Measurements from ENCODE around the gene MGAT1.
"Not testable (repeated sequence)": the region's sequence is repeated elsewhere in the genome, so short reads cannot be mapped to it uniquely, and the experiment has no call there.

The MGAT1 gene

GRCh38 chr5:180803181-180804128 lies 849 bp upstream of the MGAT1 start:
- DNase-seq = peak; percentile 95

GRCh38 chr5:180801596-180802324 lies 846 bp downstream of the MGAT1 start:
- DNase-seq = no peak

- peak; percentile 44 for DNase-seq
Measured at GRCh38 chr5:180799902-180800801, 2.5 kb downstream of the MGAT1 start.

GRCh38 chr5:180799194-180799593 lies 3.4 kb downstream of the MGAT1 start:
- DNase-seq = no peak

- no peak for DNase-seq
Measured at GRCh38 chr5:180798193-180798592, 4.4 kb downstream of the MGAT1 start.

GRCh38 chr5:180797256-180798192 lies 5.1 kb downstream of the MGAT1 start:
- DNase-seq = no peak

- no peak for DNase-seq
Measured at GRCh38 chr5:180795771-180796313, 6.8 kb downstream of the MGAT1 start.

DNA sequence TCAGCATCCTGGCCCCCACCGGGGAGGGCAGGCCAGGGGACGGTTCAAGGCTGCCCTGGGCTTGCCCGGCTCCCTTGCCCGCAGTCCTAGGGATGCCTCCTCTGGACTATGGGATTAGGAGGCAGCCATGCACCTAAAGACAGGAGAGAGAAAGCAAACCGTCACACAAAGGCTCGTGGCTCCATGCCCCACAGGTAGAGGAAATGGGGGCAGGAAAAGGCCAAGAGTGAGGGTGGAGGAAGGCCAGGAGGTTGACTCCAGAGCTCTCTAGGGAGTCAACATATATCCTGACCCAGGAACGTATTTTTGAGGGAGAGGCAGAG lies 9.7 kb downstream of the MGAT1 start:
- DNase-seq = no peak

DNA sequence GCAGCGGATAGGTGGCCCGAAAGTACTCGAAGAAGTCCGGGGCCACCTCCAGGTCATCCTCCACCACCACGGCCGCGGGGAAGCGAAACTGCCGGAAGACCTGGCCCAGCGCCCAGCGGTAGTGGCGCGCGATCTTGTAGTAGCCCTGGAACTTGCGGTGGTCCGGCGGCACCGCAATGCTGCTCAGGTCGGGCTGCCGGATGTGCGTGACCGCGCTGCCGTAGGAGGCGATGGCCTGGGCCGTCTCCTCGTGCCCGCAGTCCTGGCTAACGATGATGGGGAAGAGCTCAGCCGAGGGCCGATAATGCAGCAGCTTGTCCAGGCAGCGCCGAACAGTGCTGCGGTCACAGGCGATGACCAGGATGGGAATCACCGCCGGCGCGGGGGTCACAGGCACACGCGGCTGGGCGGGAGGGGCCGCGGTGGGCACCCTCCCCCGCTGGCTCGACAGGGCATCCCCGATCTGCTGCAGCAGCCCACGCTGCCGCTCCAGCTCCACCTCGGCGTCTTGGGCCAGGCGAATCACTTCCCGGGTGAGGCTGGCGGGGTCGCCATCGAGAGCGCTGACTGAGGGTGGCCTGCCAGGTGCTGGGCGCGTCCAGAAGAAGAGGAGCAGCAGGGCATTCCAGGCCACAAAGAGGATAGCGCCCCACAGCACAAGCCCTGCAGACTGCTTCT lies 10.2 kb downstream of the MGAT1 start:
- DNase-seq = no peak

- no peak for DNase-seq
Measured at GRCh38 chr5:180791611-180792213, 10.9 kb downstream of the MGAT1 start.

- no peak for DNase-seq
Measured at GRCh38 chr5:180790524-180790923, 12.1 kb downstream of the MGAT1 start.

DNA sequence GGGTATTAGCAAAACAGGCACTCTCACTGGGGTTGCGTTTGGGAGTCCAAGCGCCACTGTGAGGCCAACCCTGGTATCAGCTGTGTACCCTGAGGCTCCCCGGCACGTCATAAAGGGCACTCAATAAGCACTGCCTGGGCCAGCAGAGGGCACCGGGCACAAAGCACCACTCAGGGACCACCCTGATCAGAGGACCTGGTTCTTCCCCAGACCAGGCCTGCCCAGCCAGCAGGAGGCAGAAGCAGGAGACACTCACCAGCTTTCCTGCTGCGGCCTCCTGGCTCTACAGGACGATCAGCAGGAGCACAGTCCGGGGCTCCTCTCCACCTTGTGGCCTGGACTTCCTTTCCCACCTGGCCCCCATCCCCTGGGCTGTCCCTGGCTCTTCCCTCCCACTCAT lies 12.6 kb downstream of the MGAT1 start:
- no peak for DNase-seq

- not testable (repeated sequence) for DNase-seq
Measured at GRCh38 chr5:180788651-180789410, 13.8 kb downstream of the MGAT1 start.

GRCh38 chr5:180787711-180788431 lies 14.7 kb downstream of the MGAT1 start:
- no peak for DNase-seq

DNA sequence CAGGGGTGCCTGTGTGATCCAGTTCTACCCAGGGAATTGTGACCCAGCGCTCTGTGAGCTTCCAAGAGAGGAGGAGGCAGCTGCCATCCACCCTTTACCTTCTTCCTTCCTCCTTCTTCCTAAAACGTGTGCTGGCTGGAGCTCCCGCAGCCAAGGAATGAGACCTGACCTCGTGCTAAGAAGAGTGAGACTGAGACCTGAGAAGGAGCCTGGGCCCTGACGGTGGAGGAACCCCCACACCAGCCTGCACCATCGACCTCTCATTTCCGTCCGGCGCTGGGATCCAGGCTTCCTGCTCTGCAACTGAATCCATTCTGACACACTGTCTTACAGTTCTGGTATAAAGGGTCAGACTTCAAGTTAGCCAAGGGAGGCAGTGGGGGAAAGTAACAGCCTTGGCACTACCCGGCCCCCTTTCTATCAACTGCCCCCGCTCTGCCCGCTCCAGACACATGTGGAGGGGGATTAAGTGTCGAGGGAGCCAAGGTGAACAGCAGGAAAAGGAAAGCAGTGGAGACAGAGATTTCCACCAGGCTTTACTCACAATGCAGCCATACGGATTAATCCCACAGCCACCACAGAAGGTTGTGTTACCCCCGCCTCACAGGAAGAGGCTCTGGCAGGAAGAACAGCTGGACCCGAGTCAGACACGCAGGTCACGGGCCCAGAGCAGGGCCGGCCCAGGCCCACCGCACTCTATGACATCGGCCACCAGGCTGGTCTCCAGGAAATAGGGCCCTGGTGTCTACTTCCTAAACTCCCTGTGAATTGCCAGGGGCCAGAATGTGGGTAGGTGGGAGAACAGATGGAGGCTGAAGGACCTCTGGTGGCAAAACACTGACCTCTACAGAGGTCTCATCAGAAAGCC lies 15.8 kb downstream of the MGAT1 start:
- no peak for DNase-seq

- DNase-seq = no peak
Measured at GRCh38 chr5:180785794-180786221, 16.8 kb downstream of the MGAT1 start.

DNA sequence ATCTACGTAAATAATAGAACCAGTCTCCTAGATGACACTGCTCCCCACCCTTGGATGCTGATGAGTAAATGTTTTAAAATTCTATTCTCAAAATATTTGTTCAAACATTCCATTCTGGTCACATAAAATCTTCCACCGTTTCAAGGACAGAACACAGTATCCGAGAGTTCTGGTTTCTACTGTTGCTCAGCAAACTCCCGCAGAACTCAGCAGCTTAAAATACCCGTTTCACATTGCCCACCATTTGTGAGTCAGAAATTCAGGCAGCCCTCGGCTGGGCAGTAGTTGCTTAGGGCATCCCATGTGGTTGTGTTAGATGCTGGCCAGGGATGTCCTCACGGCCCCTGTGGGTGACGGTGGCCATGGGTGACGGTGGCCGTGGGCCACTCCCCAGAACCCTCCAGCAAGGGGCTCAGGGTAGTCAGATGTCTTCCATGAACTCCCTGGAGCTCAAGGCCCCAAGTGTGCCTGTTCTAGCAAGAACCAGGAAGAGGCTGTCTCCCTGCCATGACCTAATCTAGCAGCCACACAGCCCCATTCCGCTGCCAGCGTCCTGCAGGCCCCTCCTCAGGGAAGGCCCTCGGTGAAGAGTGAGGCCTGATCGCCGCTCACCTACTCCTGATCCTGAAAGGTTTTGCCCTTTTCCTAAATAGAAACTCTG lies 17.4 kb downstream of the MGAT1 start:
- no peak for DNase-seq
